Erythroblast (primary cell): Measurements from ENCODE around the gene CYTH1.

ENCODE experiments used
- GATA1 ChIP-seq: IDR thresholded peaks from 2 replicates; pipeline ENCODE4 v1.6.1; 2011; ENCODE audit warnings: low read depth, mild to moderate bottlenecking, control low read depth, low read length, moderate library complexity
- POLR2A ChIP-seq: IDR thresholded peaks from 2 replicates; pipeline ENCODE4 v1.6.1; 2011; ENCODE audit warnings: mild to moderate bottlenecking, low read length

DNA sequence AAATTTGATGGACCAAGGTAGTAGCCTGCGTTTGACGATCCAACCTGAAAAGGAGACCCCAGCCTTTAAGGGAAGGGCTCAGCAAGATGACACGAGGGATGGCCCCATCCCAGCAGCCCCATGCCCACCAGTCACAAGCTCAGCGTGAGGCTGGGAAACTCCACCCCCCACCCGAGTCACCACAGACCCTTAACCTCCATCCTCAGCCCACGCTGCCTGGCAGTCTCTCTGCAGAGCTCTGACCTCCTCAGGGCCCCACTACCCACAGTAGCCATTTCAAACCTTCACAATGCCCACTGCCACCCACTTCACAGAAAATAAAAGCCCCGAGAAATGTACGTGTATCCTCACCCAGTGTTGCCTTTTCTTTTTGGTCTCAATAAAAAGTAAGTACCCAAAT lies 39.9 kb upstream of the CYTH1 start:
- TF ChIP-seq POLR2A (no peak), GATA1 (no peak)
